ENCODE data around the gene FAM180A.
A peak's percentile ranks its signal among the peaks of the same experiment; 100 is the strongest.

FAM180A gene

DNA sequence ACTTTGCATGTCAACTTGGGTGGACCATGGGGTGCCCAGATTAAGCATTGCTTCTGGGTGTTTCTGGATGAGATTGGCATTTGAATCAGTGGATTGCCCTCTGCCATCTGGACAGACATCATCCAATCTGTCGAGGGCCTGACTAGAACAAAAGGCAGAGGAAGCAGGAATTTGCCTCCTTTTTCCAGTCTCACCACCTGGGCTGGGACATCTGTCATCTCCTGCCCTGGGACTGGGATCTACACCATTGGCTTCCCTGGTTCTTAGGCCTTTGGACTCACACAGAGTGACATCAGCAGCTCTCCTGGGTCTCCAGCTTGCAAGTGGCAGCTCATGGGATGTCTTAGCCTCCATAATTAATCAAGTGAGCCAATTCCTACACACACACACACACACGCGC is 30.9 kb downstream of the FAM180A start:
- H3K4me3 ChIP-seq (ENCODE audit: low read depth, low read length): no peak overlapping the region
- no peak for DNase-seq (ENCODE audit: low read depth)
- TF ChIP-seq, protein P1, sequence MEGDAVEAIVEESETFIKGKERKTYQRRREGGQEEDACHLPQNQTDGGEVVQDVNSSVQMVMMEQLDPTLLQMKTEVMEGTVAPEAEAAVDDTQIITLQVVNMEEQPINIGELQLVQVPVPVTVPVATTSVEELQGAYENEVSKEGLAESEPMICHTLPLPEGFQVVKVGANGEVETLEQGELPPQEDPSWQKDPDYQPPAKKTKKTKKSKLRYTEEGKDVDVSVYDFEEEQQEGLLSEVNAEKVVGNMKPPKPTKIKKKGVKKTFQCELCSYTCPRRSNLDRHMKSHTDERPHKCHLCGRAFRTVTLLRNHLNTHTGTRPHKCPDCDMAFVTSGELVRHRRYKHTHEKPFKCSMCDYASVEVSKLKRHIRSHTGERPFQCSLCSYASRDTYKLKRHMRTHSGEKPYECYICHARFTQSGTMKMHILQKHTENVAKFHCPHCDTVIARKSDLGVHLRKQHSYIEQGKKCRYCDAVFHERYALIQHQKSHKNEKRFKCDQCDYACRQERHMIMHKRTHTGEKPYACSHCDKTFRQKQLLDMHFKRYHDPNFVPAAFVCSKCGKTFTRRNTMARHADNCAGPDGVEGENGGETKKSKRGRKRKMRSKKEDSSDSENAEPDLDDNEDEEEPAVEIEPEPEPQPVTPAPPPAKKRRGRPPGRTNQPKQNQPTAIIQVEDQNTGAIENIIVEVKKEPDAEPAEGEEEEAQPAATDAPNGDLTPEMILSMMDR (IDR thresholded peaks at IDR 0.05; ENCODE audit: control insufficient read depth, extremely low read depth, insufficient read depth): no peak

DNA sequence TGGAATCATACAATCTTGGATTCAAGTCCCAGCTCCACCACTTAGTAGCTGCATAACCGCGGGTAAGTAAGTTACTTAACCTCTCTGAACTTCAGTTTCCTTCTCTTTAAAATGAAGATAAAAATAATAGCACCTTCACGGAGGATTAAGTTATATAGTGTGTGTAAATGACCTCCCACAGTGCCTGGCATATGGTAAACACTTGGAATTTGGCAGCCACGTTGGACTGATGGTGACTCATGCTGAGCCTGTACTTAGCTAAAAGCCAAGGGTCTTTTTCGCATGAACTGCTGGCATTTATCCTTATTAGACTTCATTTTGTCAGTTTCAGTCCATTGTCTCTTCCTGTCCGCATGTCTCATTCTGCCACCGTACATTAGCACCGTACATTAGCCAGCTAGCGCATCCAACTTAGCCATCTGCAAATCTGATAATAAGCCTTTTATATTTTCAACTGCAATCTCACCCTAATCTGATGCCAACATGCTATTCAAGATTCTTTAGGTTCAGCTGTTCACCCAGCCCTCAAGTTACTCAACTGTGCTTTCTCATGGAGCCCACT is 31.9 kb downstream of the FAM180A start:
- TF ChIP-seq, protein P1 (IDR thresholded peaks at IDR 0.05; ENCODE audit: control insufficient read depth, extremely low read depth, insufficient read depth): no peak
- no peak overlapping the region for H3K4me3 ChIP-seq (ENCODE audit: low read depth, low read length)
- peak; percentile 43 for DNase-seq (ENCODE audit: low read depth)

DNA sequence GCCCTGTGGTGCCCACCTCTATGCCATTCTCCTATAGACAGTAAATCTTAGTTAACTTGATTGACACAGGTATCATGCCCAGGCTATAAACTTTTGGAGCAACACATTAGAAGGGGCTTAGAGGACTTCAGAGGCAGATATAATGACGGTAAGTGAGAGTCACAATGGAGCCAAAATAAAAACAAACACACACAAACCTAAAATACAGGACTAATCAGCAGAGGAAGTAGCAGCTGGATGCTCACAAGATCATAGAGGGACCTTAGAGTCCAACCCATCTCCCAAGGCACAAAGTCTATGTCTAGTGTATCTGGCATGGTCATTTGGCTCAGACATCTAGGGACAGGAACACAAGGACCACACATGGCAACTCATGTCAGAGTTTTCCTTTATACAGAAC is 32.9 kb downstream of the FAM180A start:
- TF ChIP-seq, protein P1 (IDR thresholded peaks at IDR 0.05; ENCODE audit: control insufficient read depth, extremely low read depth, insufficient read depth): no peak
- DNase-seq (ENCODE audit: low read depth): no peak
- no peak overlapping the region for H3K4me3 ChIP-seq (ENCODE audit: low read depth, low read length)

DNA sequence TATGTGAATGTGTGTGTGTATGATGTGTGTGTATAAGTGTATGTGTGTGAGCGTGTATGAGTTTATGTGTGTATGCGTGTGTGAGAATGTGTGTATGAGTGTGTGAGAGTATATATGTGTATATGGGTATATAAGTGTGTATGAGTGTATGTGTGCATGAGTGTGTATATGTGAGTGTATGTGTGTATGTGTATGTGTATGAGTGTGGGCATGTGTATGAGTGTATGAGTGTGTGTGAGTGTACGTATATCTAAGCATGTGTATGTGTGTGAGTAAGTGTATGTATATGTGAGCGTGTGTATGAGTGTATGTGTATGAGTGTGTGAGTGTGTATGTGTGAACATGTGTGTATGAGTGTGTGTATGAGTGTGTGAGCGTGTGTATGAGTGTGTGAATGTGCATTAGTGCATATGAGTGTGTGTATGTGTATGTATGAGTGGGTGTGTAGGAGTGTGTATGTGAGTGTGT is 33.5 kb downstream of the FAM180A start:
- TF ChIP-seq, protein P1 (IDR thresholded peaks at IDR 0.05; ENCODE audit: control insufficient read depth, extremely low read depth, insufficient read depth): no peak
- DNase-seq (ENCODE audit: low read depth): no peak
- no peak overlapping the region for H3K4me3 ChIP-seq (ENCODE audit: low read depth, low read length)

DNA sequence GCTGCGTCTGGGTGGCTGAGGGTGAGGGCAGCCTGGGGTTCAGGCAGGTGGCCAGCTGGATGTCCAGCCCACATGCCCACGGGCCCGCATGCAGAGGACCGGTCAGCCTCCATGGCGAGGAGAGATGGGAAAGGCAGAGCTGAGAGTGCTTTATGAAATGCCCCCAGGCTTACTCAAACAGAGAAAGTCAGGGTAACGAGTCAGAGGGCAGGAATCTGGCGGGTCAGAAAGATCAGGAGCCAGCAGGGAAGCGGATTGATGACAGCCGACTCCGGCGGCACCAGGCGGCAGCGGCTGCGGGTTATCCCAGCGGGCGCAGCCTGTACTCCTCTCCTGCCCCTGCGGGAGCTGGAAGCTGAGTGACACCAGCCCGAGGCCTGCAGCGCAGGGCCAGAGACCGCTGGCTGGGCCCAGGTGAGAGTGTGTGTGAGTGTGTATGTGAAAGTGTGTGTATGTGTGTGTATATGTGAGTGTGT is 34.0 kb downstream of the FAM180A start:
- no peak for DNase-seq (ENCODE audit: low read depth)
- no peak overlapping the region for H3K4me3 ChIP-seq (ENCODE audit: low read depth, low read length)
- TF ChIP-seq, protein P1 (IDR thresholded peaks at IDR 0.05; ENCODE audit: control insufficient read depth, extremely low read depth, insufficient read depth): no peak

DNA sequence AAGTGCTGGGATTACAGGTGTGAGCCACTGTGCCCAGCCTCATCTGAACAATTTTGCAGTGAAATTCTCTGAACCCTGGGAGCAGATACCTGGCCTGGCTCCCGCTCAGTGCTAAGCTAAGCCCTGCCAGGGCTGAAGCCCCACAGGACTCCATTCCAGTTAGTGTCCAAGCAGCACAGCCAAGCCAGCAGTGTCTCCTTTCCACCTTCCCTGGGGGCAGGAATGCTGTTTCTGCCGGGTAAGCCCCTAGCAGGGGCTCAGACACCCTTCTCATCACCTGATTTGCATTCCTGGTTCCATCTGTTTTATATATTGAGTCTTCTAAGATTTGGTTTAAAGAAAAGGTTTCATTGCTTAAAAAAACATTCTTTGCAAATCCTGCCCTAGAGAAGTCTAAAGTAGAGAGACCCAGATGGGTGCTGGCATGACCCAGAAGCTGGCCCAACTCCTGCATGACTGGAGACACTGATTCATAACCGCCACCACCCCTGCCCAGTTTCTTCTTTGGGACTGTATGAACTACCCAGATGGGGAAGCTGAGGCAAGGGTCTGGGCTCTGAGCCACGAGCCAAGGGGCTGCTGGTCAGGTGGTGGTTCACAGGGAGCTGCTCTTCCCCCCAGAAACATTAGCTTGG is 34.7 kb downstream of the FAM180A start:
- no peak for DNase-seq (ENCODE audit: low read depth)
- TF ChIP-seq, protein P1 (IDR thresholded peaks at IDR 0.05; ENCODE audit: control insufficient read depth, extremely low read depth, insufficient read depth): no peak
- no peak overlapping the region for H3K4me3 ChIP-seq (ENCODE audit: low read depth, low read length)

All from LNCaP clone FGC (cell line).